HepG2 (cell line): Measurements from ENCODE around the gene GHRHR. TPM values are rescaled to one million over a fixed set of nuclear protein-coding genes. Genes with fewer than 3 reads are reported as not detected.

Experiments used
- ATAC-seq: fragments of 200-7000 bp; cut with Tn5 transposase; 3 replicates; pipeline ENCODE4 v1.9.1; 2020; ENCODE audit warnings: mild to moderate bottlenecking, moderate library complexity
- BruUV-seq: library from RNA; stranded (reverse); fragments of 400-500 nt; replicated peaks from 2 replicates; lab custom pipeline; 2021; lab: Mats Ljungman, UMichigan
- CTCF ChIA-PET: fragments of 300-600 bp; formaldehyde crosslinking; extraction: SDS; loops from one replicate; lab custom pipeline; 2021; ENCODE audit warnings: low total read pairs, inconsistent platforms, low intra/inter-chr PET ratio; lab: Yijun Ruan, JAX
- POLR2A ChIA-PET: fragments of 350-600 bp; sonication (Branson Sonifier 250); formaldehyde crosslinking; loops from one replicate; lab custom pipeline; 2020; ENCODE audit warnings: antibody characterized with exemption, inconsistent platforms; lab: Yijun Ruan, JAX
- DNase-seq: peaks from one replicate; pipeline ENCODE4 v3.0.0-alpha.2; 2015; ENCODE audit warnings: low spot score
- FAIRE-seq: peaks from 3 replicates; lab custom pipeline; 2011; peaks lifted over from hg19 to GRCh38; lab: Jason Lieb, UNC
- H2AFZ ChIP-seq: one replicate; pipeline ENCODE4 v1.6.1; 2011; ENCODE audit warnings: low read length, inconsistent platforms
- H3K27ac ChIP-seq: fragments of 300-600 bp; 3 replicates; pipeline ENCODE4 v1.8.0; 2011; ENCODE audit warnings: mixed run types, mild to moderate bottlenecking, mixed read lengths, low read length, inconsistent platforms; ENCODE audit not compliant: insufficient read depth; ENCODE audit errors: extremely low read length
- H3K27me3 ChIP-seq, 2 experiments: fragments of 200-600 bp in 1 of 2; 2 replicates in 1 of 2; 3 replicates in 1 of 2; pipeline versions ENCODE4 v1.6.0 to v1.8.0; 2011; ENCODE audit warnings: low read length in 2 of 2, mild to moderate bottlenecking in 2 of 2, moderate library complexity in 2 of 2, inconsistent platforms in 1 of 2; ENCODE audit not compliant: insufficient read depth in 2 of 2, control insufficient read depth in 1 of 2
- H3K36me3 ChIP-seq, 2 experiments: fragments of 200-600 bp in 1 of 2; replicated peaks in 1 of 2; 2 replicates in 1 of 2; 3 replicates in 1 of 2; pipeline versions ENCODE4 v1.5.1 to v1.8.0; 2011; ENCODE audit warnings: low read length in 2 of 2, inconsistent platforms in 1 of 2; ENCODE audit not compliant: insufficient read depth in 2 of 2, control insufficient read depth in 1 of 2
- H3K4me1 ChIP-seq: 2 replicates; pipeline ENCODE4 v1.5.1; 2012; ENCODE audit warnings: low read length, inconsistent platforms; ENCODE audit not compliant: insufficient read depth
- H3K4me2 ChIP-seq: 2 replicates; pipeline ENCODE4 v1.6.0; 2011; ENCODE audit warnings: low read depth, low read length, inconsistent platforms
- H3K4me3 ChIP-seq, 3 experiments: fragments of 200-600 bp in 1 of 3; sonication (generic), shearing (Covaris generic) in 1 of 3; replicated peaks in 1 of 3; 2 replicates each; pipeline ENCODE4 v1.5.1; 2011 to 2016; ENCODE audit warnings: low read length in 3 of 3, inconsistent platforms in 2 of 3, low read depth in 2 of 3, mild to moderate bottlenecking in 2 of 3, control low read depth in 1 of 3, mixed read lengths in 1 of 3; ENCODE audit not compliant: insufficient read depth in 1 of 3
- H3K79me2 ChIP-seq: one replicate; pipeline ENCODE4 v1.6.1; 2011; ENCODE audit warnings: low read length, inconsistent platforms; ENCODE audit not compliant: insufficient read depth
- H3K9ac ChIP-seq: 2 replicates; pipeline ENCODE4 v1.6.0; 2011; ENCODE audit warnings: mild to moderate bottlenecking, low read depth, low read length, inconsistent platforms; ENCODE audit not compliant: insufficient read depth
- H3K9me3 ChIP-seq: 2 replicates; pipeline ENCODE4 v1.5.1; 2012; ENCODE audit warnings: mild to moderate bottlenecking, low read length
- H4K20me1 ChIP-seq: 2 replicates; pipeline ENCODE4 v1.6.0; 2011; ENCODE audit warnings: inconsistent platforms, mild to moderate bottlenecking, low read length, moderate library complexity; ENCODE audit not compliant: insufficient read depth
- HOXA7 ChIP-seq: sonication (generic); formaldehyde crosslinking; IDR thresholded peaks from 2 replicates; pipeline ENCODE4 v1.8.1; 2022; ENCODE audit warnings: mild to moderate bottlenecking, missing genetic modification reagents, moderate library complexity
- KDM5A ChIP-seq: fragments of 200-600 bp; sonication (generic); IDR thresholded peaks from 2 replicates; pipeline ENCODE4 v1.7.0; 2018; ENCODE audit warnings: antibody characterized with exemption, mild to moderate bottlenecking, low read length, borderline replicate concordance
- MNT ChIP-seq: fragments of 450-650 bp; IDR thresholded peaks from 2 replicates; pipeline ENCODE4 v1.6.1; 2016
- MZF1 ChIP-seq: sonication (generic); formaldehyde crosslinking; IDR thresholded peaks from 2 replicates; pipeline ENCODE4 v1.8.1; 2023; ENCODE audit warnings: mild to moderate bottlenecking, missing genetic modification reagents, borderline replicate concordance
- SMARCC2 ChIP-seq: fragments of 450-650 bp; IDR thresholded peaks from 2 replicates; pipeline ENCODE4 v1.6.1; 2017; ENCODE audit warnings: antibody characterized with exemption, mild to moderate bottlenecking
- ZNF501 ChIP-seq: sonication (generic); formaldehyde crosslinking; IDR thresholded peaks from 2 replicates; pipeline ENCODE4 v1.5.1; 2020; ENCODE audit warnings: mild to moderate bottlenecking, moderate library complexity, missing genetic modification reagents
- ZNF691 ChIP-seq: sonication (generic); formaldehyde crosslinking; IDR thresholded peaks from 2 replicates; pipeline ENCODE4 v1.4.0; 2020; ENCODE audit warnings: missing genetic modification reagents, low read depth, mild to moderate bottlenecking, borderline replicate concordance
- ZNF781 ChIP-seq: sonication (generic); formaldehyde crosslinking; IDR thresholded peaks from 2 replicates; pipeline ENCODE4 v1.5.1; 2020; ENCODE audit warnings: borderline replicate concordance, mild to moderate bottlenecking, missing genetic modification reagents; ENCODE audit errors: not compliant biosample characterization
- WGBS: methylation state at CpG from one replicate; pipeline ENCODE4 v1.1.6; 2017; ENCODE audit warnings: low lambda C conversion rate; 5-methylcytosine and 5-hydroxymethylcytosine counted together
- in situ Hi-C: cut with HindIII; loops from 2 replicates; pipeline ENCODE4 v1.10.0; 2017; ENCODE audit warnings: low pct_unique_long_range_greater_than_20kb; ENCODE audit not compliant: extremely low pct_ligation_motif_present
- intact Hi-C: fragments of 100-400 bp; cut with micrococcal nuclease; formaldehyde crosslinking; loops from one replicate; pipeline ENCODE4 v1.10.0; 2022; ENCODE audit not compliant: unreplicated experiment
- polyA plus RNA-seq, 8 experiments: library from polyadenylated mRNA; depleted of rRNA in 3 of 8; stranded (reverse) in 7 of 8; unstranded in 1 of 8; fragments of >200 nt; fragmentation: Illumina TruSeq in 4 of 8; extraction: Trizol in 4 of 8; gene quantifications; 2 replicates each; pipeline versions ENCODE4 v1.2.1 to v1.2.3, GENCODE V29; 2011 to 2016; ENCODE audit warnings: low read depth in 4 of 8, missing spikeins in 1 of 8, mixed read lengths in 1 of 8; ENCODE audit not compliant: insufficient read depth in 1 of 8
- total RNA-seq, 5 experiments: library from RNA; depleted of rRNA; stranded (reverse); fragments of >200 nt; fragmentation: Illumina TruSeq; extraction: Trizol; gene quantifications; 2 replicates each; pipeline ENCODE4 v1.2.3, GENCODE V29; 2016; ENCODE audit warnings: low read depth in 1 of 5

The GHRHR gene
- total and polyA plus RNA-seq, 2 of the 13 experiments (the other 11 are each of a cell fraction or from before 2014, with no cell fraction given), result not detected

- no TSS peak for BruUV-seq
- Histone ChIP-seq H4K20me1 (no peaks in the 10 kb centered on the region), H3K9me3 (no peaks in the 10 kb centered on the region), H3K79me2 (no peaks in the 10 kb centered on the region), H3K4me1 (no peaks in the 10 kb centered on the region), H2AFZ (no peak overlapping the region), H3K4me3 (no peak overlapping the region), H3K36me3 (no peaks in the 10 kb centered on the region), H3K9ac (no peak overlapping the region), H3K4me2 (no peak overlapping the region), H3K27me3 (peaks cover 0 to 2% of the 10 kb centered on the region in 2 experiments; a peak in 2 of 5 replicates), H3K27ac (no peak overlapping the region)
- FAIRE-seq, result no peak
- 0% methylated on average over 2 of the region's 2 CpGs for WGBS
- no peak for ATAC-seq
- ChIA-PET CTCF (no interaction called here), POLR2A (no interaction called here)
- no peak for TF ChIP-seq HOXA7 (CRISPR knock-in tag)
- no peak for TF ChIP-seq KDM5A
- no peak for TF ChIP-seq MZF1 (CRISPR knock-in tag)
- TF ChIP-seq MNT, result no peak
- no peak for TF ChIP-seq ZNF501
- no peak for TF ChIP-seq ZNF691 (CRISPR knock-in tag)
- TF ChIP-seq SMARCC2, result no peak
- TF ChIP-seq ZNF781 (CRISPR knock-in tag), result no peak
- DNase-seq, result no peak
- in situ Hi-C loops, result no loop called here
- intact Hi-C loops, result no loop called here
These were observed 38.6 kb upstream of the GHRHR start for GRCh38 chr7:30925117-30925516.
